ENCODE results near the gene TNFRSF18.

TNFRSF18 gene

GRCh38 chr1:1226566-1227362 is 20.4 kb upstream of the TNFRSF18 start:
- no peak for DNase-seq

GRCh38 chr1:1225913-1226312 is 19.5 kb upstream of the TNFRSF18 start:
- DNase-seq = no peak

GRCh38 chr1:1225238-1225845 is 18.9 kb upstream of the TNFRSF18 start:
- DNase-seq = no peak

- no peak for DNase-seq
These were observed 17.5 kb upstream of the TNFRSF18 start for GRCh38 chr1:1223891-1224290.

GRCh38 chr1:1223321-1223720 is 16.9 kb upstream of the TNFRSF18 start:
- DNase-seq = no peak

- DNase-seq = no peak
These were observed 16.3 kb upstream of the TNFRSF18 start for GRCh38 chr1:1222575-1223225.

GRCh38 chr1:1221887-1222574 is 15.6 kb upstream of the TNFRSF18 start:
- DNase-seq = no peak

- no peak for DNase-seq
These were observed 13.8 kb upstream of the TNFRSF18 start for GRCh38 chr1:1220197-1220596.

- DNase-seq = no peak
These were observed 12.9 kb upstream of the TNFRSF18 start for GRCh38 chr1:1219341-1219740.

GRCh38 chr1:1218524-1219200 is 12.3 kb upstream of the TNFRSF18 start:
- DNase-seq = no peak

- no peak for DNase-seq
These were observed 11.5 kb upstream of the TNFRSF18 start for GRCh38 chr1:1217621-1218523.

GRCh38 chr1:1216770-1217620 is 10.6 kb upstream of the TNFRSF18 start:
- DNase-seq = no peak

GRCh38 chr1:1215881-1216605 is 9.7 kb upstream of the TNFRSF18 start:
- no peak for DNase-seq

- no peak for DNase-seq
These were observed 8.8 kb upstream of the TNFRSF18 start for GRCh38 chr1:1215080-1215676.

GRCh38 chr1:1213345-1214265 is 7.2 kb upstream of the TNFRSF18 start, which contains the start of gene TNFRSF4:
TNFRSF4 (minus strand) TSS chr1:1214153; CDS start chr1:1214127, 26 bp downstream.
- DNase-seq = no peak

- no peak for DNase-seq
These were observed 6.5 kb upstream of the TNFRSF18 start for GRCh38 chr1:1212780-1213344.

- DNase-seq = no peak
These were observed 5.4 kb upstream of the TNFRSF18 start for GRCh38 chr1:1211541-1212441.

Measured in fibroblast of skin of right quadriceps (primary cell).